GM12865 (cell line): ENCODE data around the gene CC2D2A.

Source experiments
- DNase-seq: peaks from one replicate; pipeline ENCODE4 v3.0.0; 2010; ENCODE audit warnings: low read depth
- H3K4me3 ChIP-seq: 2 replicates; pipeline ENCODE4 v1.5.1; 2011; ENCODE audit warnings: mild to moderate bottlenecking, low read depth, low read length, control low read depth
- CTCF ChIP-seq: IDR thresholded peaks from 2 replicates; pipeline ENCODE4 v1.5.1; 2011; ENCODE audit warnings: low read length, control low read depth, low read depth, inconsistent platforms; ENCODE audit not compliant: insufficient read depth; ENCODE audit errors: missing control alignments

Gene CC2D2A

GRCh38 chr4:15469402-15470127 lies at the start of gene CC2D2A:
TSS of gene CC2D2A (plus strand) at chr4:15469882. CDS start at chr4:15475933, 6,051 bp downstream.
- DNase-seq: no peak
- no peak for TF ChIP-seq CTCF
- H3K4me3 ChIP-seq: peak within 1 kb of the TSS; percentile 20

GRCh38 chr4:15420642-15421041 lies 49.0 kb upstream of the CC2D2A start:
- no peak for DNase-seq
- TF ChIP-seq CTCF: no peak
- no peak overlapping the region for H3K4me3 ChIP-seq

- H3K4me3 ChIP-seq: no peak overlapping the region
- DNase-seq: peak; percentile 7
- TF ChIP-seq CTCF: no peak
Measured at GRCh38 chr4:15423285-15423711, 46.4 kb upstream of the CC2D2A start.

- no peak for TF ChIP-seq CTCF
- DNase-seq: no peak
Measured at GRCh38 chr4:15425520-15425919, 44.2 kb upstream of the CC2D2A start.

GRCh38 chr4:15427161-15427560 lies 42.5 kb upstream of the CC2D2A start:
- no peak overlapping the region for H3K4me3 ChIP-seq
- TF ChIP-seq CTCF: no peak
- DNase-seq: no peak

More at GRCh38 chr4:15425520-15425919, 44.2 kb upstream of the CC2D2A start:
- H3K4me3 ChIP-seq: no peak overlapping the region

- no peak within 1 kb of the TSS for H3K4me3 ChIP-seq
- no peak for DNase-seq
- no peak for TF ChIP-seq CTCF
Measured at GRCh38 chr4:15427701-15428100, 42.0 kb upstream of the CC2D2A start, which contains the start of gene C1QTNF7. TSS of gene C1QTNF7 (plus strand) at chr4:15428033. CDS start at chr4:15435744, 7,711 bp downstream.

GRCh38 chr4:15428611-15429010 lies 41.1 kb upstream of the CC2D2A start:
- TF ChIP-seq CTCF: no peak
- DNase-seq: no peak
- no peak overlapping the region for H3K4me3 ChIP-seq
